OCI-LY3 (cell line): ENCODE results near the gene XRCC3.

ENCODE experiments used
- CTCF ChIP-seq: fragments of 200-600, 300-600 bp; sonication (generic); IDR thresholded peaks from 2 replicates; pipeline ENCODE4 v1.5.1; 2014; ENCODE audit warnings: antibody characterized with exemption, low read length, low read depth
- EZH2phosphoT487 ChIP-seq: fragments of 200-600 bp; shearing (Covaris generic); IDR thresholded peaks from 2 replicates; pipeline ENCODE4 v1.6.1; 2018; ENCODE audit warnings: antibody characterized with exemption, mixed run types, low read depth

- no peak for TF ChIP-seq CTCF
- TF ChIP-seq EZH2phosphoT487, result no peak
Observed at GRCh38 chr14:103716091-103716801, 995 bp upstream of the XRCC3 start.
